ENCODE results near the gene AP1S1. TPM values are rescaled to one million over a fixed set of nuclear protein-coding genes. Genes with fewer than 3 reads are reported as not detected.

Gene AP1S1
- total and polyA plus RNA-seq, 12 donors: 7.8 to 33.1 (median 11.4) TPM

GRCh38 chr7:101206665-101207042 is 52.4 kb downstream of the AP1S1 start:
- ATAC-seq (no peak), DNase-seq (no peak)
- WGBS, 2 donors: 90 to 95% methylated on average over 19 of the region's 19 CpGs
- H3K4me3 ChIP-seq: no peak overlapping the region
- peaks cover 12 to 29% (median 20%) of the 10 kb centered on the region in 7 donors for H3K27me3 ChIP-seq
- H3K9me3 ChIP-seq: no peaks in the 10 kb centered on the region
- no peak for TF ChIP-seq CTCF (IDR thresholded peaks at IDR 0.05)
- no peak overlapping the region for H3K27ac ChIP-seq
- peaks cover 0 to 60% (median 19%) of the 10 kb centered on the region in 9 donors for H3K36me3 ChIP-seq
- peaks cover 4 to 24% (median 8%) of the 10 kb centered on the region in 9 donors for H3K4me1 ChIP-seq
- intact Hi-C loops (cut with DNase I): no loop called here

DNA sequence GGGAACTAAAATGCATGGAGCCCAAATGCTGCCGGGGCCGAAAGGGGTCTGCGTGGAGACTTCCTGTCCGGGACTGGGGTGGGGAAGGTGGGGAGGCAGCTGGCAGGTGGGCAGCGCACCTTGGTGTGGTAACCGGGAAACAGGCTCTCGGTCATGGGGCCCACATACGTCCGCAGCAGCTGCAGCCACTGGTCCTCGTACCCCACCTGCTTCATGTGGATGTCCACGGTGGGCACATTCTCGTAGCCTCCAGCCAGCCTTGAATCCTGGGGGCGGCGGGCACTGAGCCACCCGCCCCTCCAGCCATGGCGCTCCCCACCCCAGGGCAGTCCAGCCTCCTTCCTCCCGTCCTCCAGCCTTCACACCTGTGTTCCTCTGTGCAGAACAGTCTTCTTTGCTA is 53.2 kb downstream of the AP1S1 start:
- DNase-seq: no peak
- Histone ChIP-seq H3K4me3 (no peak overlapping the region), H3K4me1 (peaks cover 0 to 16% (median 0%) of the 10 kb centered on the region in 9 donors), H3K9me3 (no peaks in the 10 kb centered on the region), H3K36me3 (peaks cover 0 to 68% (median 23%) of the 10 kb centered on the region in 9 donors), H3K27ac (no peak overlapping the region), H3K27me3 (peaks cover 3 to 21% (median 12%) of the 10 kb centered on the region in 7 donors)
- intact Hi-C loops (cut with DNase I): no loop called here
- WGBS, 2 donors: 93 to 95% methylated on average over 17 of the region's 17 CpGs
- TF ChIP-seq CTCF (IDR thresholded peaks at IDR 0.05): no peak
- ATAC-seq: no peak

DNA sequence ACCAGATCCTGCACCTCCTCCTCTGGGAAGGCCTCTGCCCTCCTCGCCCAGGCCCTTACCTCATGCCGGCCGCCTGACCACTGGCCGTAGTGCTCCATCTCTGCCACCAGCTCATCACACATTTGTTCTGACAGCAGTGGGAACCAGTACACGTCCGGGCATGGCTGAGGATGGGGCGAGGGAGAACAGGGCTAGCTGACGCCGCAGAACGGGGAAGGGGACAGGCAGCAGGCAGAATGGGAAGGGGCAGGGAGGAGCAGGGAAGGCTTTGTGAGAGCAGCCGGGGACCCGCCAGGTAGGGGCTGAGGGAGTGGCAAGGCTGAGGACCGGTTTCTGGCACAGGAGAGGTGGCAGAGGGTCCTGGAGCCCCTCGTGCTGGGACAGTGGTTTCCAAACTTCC is 54.5 kb downstream of the AP1S1 start:
- Histone ChIP-seq H3K36me3 (peaks cover 0 to 82% (median 23%) of the 10 kb centered on the region in 9 donors), H3K27me3 (peaks cover 0 to 8% (median 0%) of the 10 kb centered on the region in 7 donors), H3K4me3 (no peak overlapping the region), H3K9me3 (no peaks in the 10 kb centered on the region), H3K4me1 (peaks cover 0 to 12% (median 0%) of the 10 kb centered on the region in 9 donors), H3K27ac (no peak overlapping the region)
- ATAC-seq (no peak), DNase-seq (no peak)
- intact Hi-C loops (cut with DNase I): no loop called here
- WGBS, 2 donors: 93 to 96% methylated on average over 14 of the region's 14 CpGs
- TF ChIP-seq CTCF (IDR thresholded peaks at IDR 0.05): no peak

GRCh38 chr7:101210143-101210542 is 55.9 kb downstream of the AP1S1 start:
- Histone ChIP-seq H3K9me3 (no peaks in the 10 kb centered on the region), H3K27me3 (peaks cover 0 to 1% (median 0%) of the 10 kb centered on the region in 7 donors), H3K27ac (no peak overlapping the region), H3K4me1 (peaks cover 0 to 6% (median 0%) of the 10 kb centered on the region in 9 donors), H3K36me3 (peaks cover 0 to 95% (median 23%) of the 10 kb centered on the region in 9 donors), H3K4me3 (no peak overlapping the region)
- DNase-seq (no peak), ATAC-seq (no peak)
- no peak for TF ChIP-seq CTCF (IDR thresholded peaks at IDR 0.05)
- 94 to 95% methylated on average over 19 of the region's 19 CpGs for WGBS, 2 donors
- intact Hi-C loops (cut with DNase I): no loop called here

Small RNA genes lying within 50 kb of the gene (microRNA-seq; reads per million reads assigned to microRNA genes)
- 0 to 0.51 reads per million in 2 donors for gene MIR4653

Other genes starting within 250 kb of the AP1S1 start
- gene MUC3A, start 204.9 kb upstream of the AP1S1 start, total RNA-seq: 1 to 10 TPM in 2 of 10 donors, under 1 TPM in 8; 0.23 to 1.1 (median 0.75) TPM
- 1 to 10 TPM in 1 of 2 donors, under 1 TPM in 1; 0.36 to 3.5 TPM for gene MUC3A, start 204.9 kb upstream of the AP1S1 start, polyA plus RNA-seq
- not detected for gene MUC12, start 184.9 kb upstream of the AP1S1 start, total RNA-seq
- gene MUC12, start 184.9 kb upstream of the AP1S1 start, polyA plus RNA-seq: under 1 TPM in 1 of 2 donors, not detected in 1; 0.49 TPM
- not detected for gene MUC17, start 134.4 kb upstream of the AP1S1 start, total RNA-seq
- gene MUC17, start 134.4 kb upstream of the AP1S1 start, polyA plus RNA-seq: not detected
- gene TRIM56, start 69.0 kb upstream of the AP1S1 start, total RNA-seq: 10 to 100 TPM; 12.8 to 28.4 (median 16.7) TPM
- gene TRIM56, start 69.0 kb upstream of the AP1S1 start, polyA plus RNA-seq: 10 to 100 TPM in 1 of 2 donors, 1 to 10 TPM in 1; 5.8 to 12.9 TPM
- 10 to 100 TPM in 3 of 10 donors, 1 to 10 TPM in 7; 1.2 to 67.8 (median 4.6) TPM for gene SERPINE1, start 27.4 kb upstream of the AP1S1 start, total RNA-seq
- 100 to 1,000 TPM in 1 of 2 donors, 1 to 10 TPM in 1; 2.1 to 269 TPM for gene SERPINE1, start 27.4 kb upstream of the AP1S1 start, polyA plus RNA-seq
- gene VGF, start 11.1 kb downstream of the AP1S1 start, total RNA-seq: not detected
- under 1 TPM in 1 of 2 donors, not detected in 1; 0.17 TPM for gene VGF, start 11.1 kb downstream of the AP1S1 start, polyA plus RNA-seq
- gene NAT16, start 25.8 kb downstream of the AP1S1 start, total RNA-seq: not detected
- not detected for gene NAT16, start 25.8 kb downstream of the AP1S1 start, polyA plus RNA-seq
- not detected for gene MOGAT3, start 46.6 kb downstream of the AP1S1 start, total RNA-seq
- not detected for gene MOGAT3, start 46.6 kb downstream of the AP1S1 start, polyA plus RNA-seq
- 10 to 100 TPM; 27.1 to 56.4 (median 36.0) TPM for gene PLOD3, start 63.1 kb downstream of the AP1S1 start, total RNA-seq
- 10 to 100 TPM; 35.4 to 61.2 TPM for gene PLOD3, start 63.1 kb downstream of the AP1S1 start, polyA plus RNA-seq
- gene ZNHIT1, start 63.7 kb downstream of the AP1S1 start, total RNA-seq: 10 to 100 TPM; 45.4 to 59.3 (median 49.8) TPM
- 100 to 1,000 TPM in 1 of 2 donors, 10 to 100 TPM in 1; 99.2 to 194 TPM for gene ZNHIT1, start 63.7 kb downstream of the AP1S1 start, polyA plus RNA-seq
- 1 to 10 TPM; 1.2 to 3.3 (median 1.7) TPM for gene CLDN15, start 83.3 kb downstream of the AP1S1 start, total RNA-seq
- 1 to 10 TPM; 3.8 to 5.4 TPM for gene CLDN15, start 83.3 kb downstream of the AP1S1 start, polyA plus RNA-seq
- 100 to 1,000 TPM; 251 to 350 (median 292) TPM for gene FIS1, start 90.6 kb downstream of the AP1S1 start, total RNA-seq
- gene FIS1, start 90.6 kb downstream of the AP1S1 start, polyA plus RNA-seq: 100 to 1,000 TPM; 147 to 439 TPM
- 10 to 100 TPM; 19.9 to 44.1 (median 32.5) TPM for gene IFT22, start 167.3 kb downstream of the AP1S1 start, total RNA-seq
- 10 to 100 TPM; 11.3 to 37.9 TPM for gene IFT22, start 167.3 kb downstream of the AP1S1 start, polyA plus RNA-seq
- gene COL26A1, start 208.4 kb downstream of the AP1S1 start, total RNA-seq: under 1 TPM in 1 of 10 donors, not detected in 9; 0.50 TPM
- under 1 TPM in 1 of 2 donors, not detected in 1; 0.07 TPM for gene COL26A1, start 208.4 kb downstream of the AP1S1 start, polyA plus RNA-seq